Lower leg skin (tissue), 3 donors: ENCODE results near the gene MTIF2.

Source experiments
- POLR2A ChIP-seq, 2 donors: fragments of 450-650 bp; IDR thresholded peaks; one replicate each; pipeline ENCODE4 v1.6.1; 2016 to 2017; ENCODE audit warnings: antibody characterized with exemption in 2 of 2, mild to moderate bottlenecking in 1 of 2, moderate library complexity in 1 of 2
- TF ChIP-seq, protein P1 (sequence below), 3 donors: fragments of 450-650 bp; IDR thresholded peaks; one replicate each; pipeline ENCODE4 v1.5.1; 2016; ENCODE audit warnings: antibody characterized with exemption in 3 of 3, mild to moderate bottlenecking in 3 of 3, moderate library complexity in 2 of 3

DNA sequence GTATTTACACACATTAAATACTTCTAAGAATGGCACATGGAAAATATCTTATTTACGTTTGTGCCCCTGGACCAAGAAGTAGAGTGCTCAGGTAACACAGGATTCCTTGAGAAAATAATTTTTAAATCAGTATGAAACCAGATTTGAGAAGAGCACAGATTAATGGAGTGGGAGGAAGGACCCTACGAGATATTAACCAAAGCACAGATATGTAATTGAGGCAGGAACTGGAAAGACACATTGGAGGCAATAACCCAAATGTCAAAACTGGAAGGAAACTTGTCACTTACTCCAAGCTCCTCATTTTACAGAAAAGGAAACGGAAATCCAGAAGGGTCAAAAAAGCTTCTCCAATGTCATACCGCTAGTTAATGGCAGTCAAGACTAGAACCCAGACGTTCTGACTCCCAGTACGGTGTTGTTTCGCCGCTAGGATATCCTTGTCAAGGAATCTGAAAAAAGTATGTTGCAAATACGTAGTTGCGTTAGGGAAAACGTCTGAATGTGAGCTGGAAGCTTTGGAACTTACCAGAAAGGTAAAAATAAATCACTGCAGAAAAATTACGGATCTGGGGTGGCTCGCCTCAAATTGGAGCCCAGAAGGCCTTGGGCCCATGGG, 634 bp downstream of the MTIF2 start:
- TF ChIP-seq, protein P1, sequence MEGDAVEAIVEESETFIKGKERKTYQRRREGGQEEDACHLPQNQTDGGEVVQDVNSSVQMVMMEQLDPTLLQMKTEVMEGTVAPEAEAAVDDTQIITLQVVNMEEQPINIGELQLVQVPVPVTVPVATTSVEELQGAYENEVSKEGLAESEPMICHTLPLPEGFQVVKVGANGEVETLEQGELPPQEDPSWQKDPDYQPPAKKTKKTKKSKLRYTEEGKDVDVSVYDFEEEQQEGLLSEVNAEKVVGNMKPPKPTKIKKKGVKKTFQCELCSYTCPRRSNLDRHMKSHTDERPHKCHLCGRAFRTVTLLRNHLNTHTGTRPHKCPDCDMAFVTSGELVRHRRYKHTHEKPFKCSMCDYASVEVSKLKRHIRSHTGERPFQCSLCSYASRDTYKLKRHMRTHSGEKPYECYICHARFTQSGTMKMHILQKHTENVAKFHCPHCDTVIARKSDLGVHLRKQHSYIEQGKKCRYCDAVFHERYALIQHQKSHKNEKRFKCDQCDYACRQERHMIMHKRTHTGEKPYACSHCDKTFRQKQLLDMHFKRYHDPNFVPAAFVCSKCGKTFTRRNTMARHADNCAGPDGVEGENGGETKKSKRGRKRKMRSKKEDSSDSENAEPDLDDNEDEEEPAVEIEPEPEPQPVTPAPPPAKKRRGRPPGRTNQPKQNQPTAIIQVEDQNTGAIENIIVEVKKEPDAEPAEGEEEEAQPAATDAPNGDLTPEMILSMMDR (IDR thresholded peaks at IDR 0.05), result no peak
- no peak for TF ChIP-seq POLR2A (IDR thresholded peaks at IDR 0.05)
